H1 (cell line): Measurements from ENCODE around the gene HAUS2. TPM values are rescaled to one million over a fixed set of nuclear protein-coding genes. Genes with fewer than 3 reads are reported as not detected.

Source experiments
- CTCF ChIA-PET: fragments of 300-600 bp; sonication (Branson Sonifier 250); formaldehyde crosslinking; loops from one replicate; lab custom pipeline; 2021; ENCODE audit not compliant: partially characterized antibody; lab: Charles Lee
- POLR2A ChIA-PET: fragments of 300-600 bp; sonication (Branson Sonifier 250); formaldehyde crosslinking; loops from one replicate; lab custom pipeline; 2021; ENCODE audit warnings: inconsistent platforms; ENCODE audit not compliant: partially characterized antibody; lab: Charles Lee
- DNase-seq, 2 experiments: peaks; one replicate each; pipeline versions ENCODE4 v3.0.0 to v3.0.0-alpha.2; 2010 to 2022; ENCODE audit warnings: low spot score in 2 of 2, low read depth in 1 of 2, mixed read lengths in 1 of 2
- FAIRE-seq: peaks from 2 replicates; lab custom pipeline; 2011; peaks lifted over from hg19 to GRCh38; lab: Jason Lieb, UNC
- H2AFZ ChIP-seq: 2 replicates; pipeline ENCODE4 v1.8.1; 2012; ENCODE audit warnings: low read length, inconsistent platforms
- H2AK5ac ChIP-seq: 2 replicates; pipeline ENCODE4 v1.6.1; 2013; ENCODE audit warnings: low read depth, low read length
- H2BK120ac ChIP-seq: replicated peaks from 2 replicates; pipeline ENCODE3; 2013; ENCODE audit warnings: low read depth, low read length, inconsistent platforms
- H2BK12ac ChIP-seq: 2 replicates; pipeline ENCODE4 v1.6.1; 2013; ENCODE audit warnings: low read depth, low read length
- H2BK15ac ChIP-seq: 2 replicates; pipeline ENCODE4 v1.6.1; 2013; ENCODE audit warnings: low read length
- H2BK20ac ChIP-seq: 2 replicates; pipeline ENCODE4 v1.6.1; 2013; ENCODE audit warnings: low read length
- H2BK5ac ChIP-seq: 2 replicates; pipeline ENCODE4 v1.6.1; 2013; ENCODE audit warnings: low read depth, low read length
- H3K14ac ChIP-seq: 2 replicates; pipeline ENCODE4 v1.6.1; 2013; ENCODE audit warnings: inconsistent platforms; ENCODE audit not compliant: insufficient read length
- H3K18ac ChIP-seq: 2 replicates; pipeline ENCODE4 v1.6.1; 2013; ENCODE audit warnings: low read length; ENCODE audit errors: extremely low read depth
- H3K23ac ChIP-seq: 2 replicates; pipeline ENCODE4 v1.6.1; 2013; ENCODE audit warnings: inconsistent platforms; ENCODE audit not compliant: insufficient read length
- H3K23me2 ChIP-seq: 2 replicates; pipeline ENCODE4 v1.6.1; 2013; ENCODE audit warnings: low read depth, low read length
- H3K27ac ChIP-seq: 2 replicates; pipeline ENCODE4 v1.6.1; 2011; ENCODE audit warnings: low read depth, low read length, inconsistent platforms
- H3K27me3 ChIP-seq, 4 experiments: replicated peaks in 1 of 4; 1 replicate in 1 of 4; 2 replicates in 3 of 4; pipeline versions ENCODE4 v1.6.1 to v1.8.1; 2011 to 2013; ENCODE audit warnings: low read length in 3 of 4, mild to moderate bottlenecking in 3 of 4, inconsistent platforms in 2 of 4, mixed read lengths in 2 of 4, moderate library complexity in 1 of 4; ENCODE audit not compliant: control insufficient read depth in 3 of 4, insufficient read depth in 3 of 4; ENCODE audit errors: extremely low read depth in 1 of 4
- H3K36me3 ChIP-seq, 4 experiments: 2 replicates each; pipeline versions ENCODE4 v1.6.1 to v1.8.1; 2011 to 2013; ENCODE audit warnings: mild to moderate bottlenecking in 4 of 4, low read length in 3 of 4, moderate library complexity in 2 of 4, control low read depth in 1 of 4, inconsistent platforms in 1 of 4; ENCODE audit not compliant: insufficient read depth in 4 of 4, control insufficient read depth in 2 of 4
- H3K4ac ChIP-seq: replicated peaks from 2 replicates; pipeline ENCODE3; 2013; ENCODE audit warnings: low read length, low read depth, mixed read lengths, inconsistent platforms; ENCODE audit not compliant: insufficient read length
- H3K4me1 ChIP-seq, 4 experiments: replicated peaks in 1 of 4; 1 replicate in 1 of 4; 2 replicates in 3 of 4; pipeline versions ENCODE4 v1.6.1 to v1.8.1; 2011 to 2013; ENCODE audit warnings: low read length in 3 of 4, inconsistent platforms in 2 of 4, mixed read lengths in 1 of 4; ENCODE audit not compliant: insufficient read depth in 4 of 4, control insufficient read depth in 3 of 4
- H3K4me2 ChIP-seq, 2 experiments: 2 replicates each; pipeline versions ENCODE4 v1.6.1 to v1.8.1; 2011 to 2013; ENCODE audit warnings: low read depth in 2 of 2, low read length in 2 of 2, control low read depth in 1 of 2, inconsistent platforms in 1 of 2, mild to moderate bottlenecking in 1 of 2; ENCODE audit not compliant: insufficient read depth in 1 of 2
- H3K4me3 ChIP-seq, 4 experiments: fragments of 200-600, 300-600 bp in 1 of 4; sonication (generic), shearing (Covaris generic), sonication (Bioruptor Twin) in 1 of 4; 2 replicates each; pipeline versions ENCODE4 v1.5.1 to v1.8.1; 2011 to 2016; ENCODE audit warnings: low read length in 4 of 4, low read depth in 3 of 4, control low read depth in 2 of 4, inconsistent platforms in 2 of 4, mild to moderate bottlenecking in 2 of 4, mixed read lengths in 1 of 4, moderate library complexity in 1 of 4; ENCODE audit not compliant: insufficient read depth in 2 of 4; ENCODE audit errors: extremely low read depth in 1 of 4
- H3K56ac ChIP-seq: replicated peaks from 2 replicates; pipeline ENCODE3; 2013; ENCODE audit warnings: low read depth, mild to moderate bottlenecking, mixed read lengths, low read length, inconsistent platforms; ENCODE audit not compliant: insufficient read length
- H3K79me1 ChIP-seq: 2 replicates; pipeline ENCODE4 v1.6.1; 2013; ENCODE audit warnings: low read depth, low read length, control low read depth
- H3K79me2 ChIP-seq, 2 experiments: 2 replicates each; pipeline versions ENCODE4 v1.6.1 to v1.8.1; 2012 to 2013; ENCODE audit warnings: low read length in 2 of 2, mild to moderate bottlenecking in 2 of 2, inconsistent platforms in 1 of 2; ENCODE audit not compliant: insufficient read depth in 2 of 2, control insufficient read depth in 1 of 2
- H3K9ac ChIP-seq, 4 experiments: replicated peaks in 1 of 4; 1 replicate in 1 of 4; 2 replicates in 3 of 4; pipeline versions ENCODE4 v1.6.1 to v1.8.1; 2011 to 2013; ENCODE audit warnings: low read depth in 3 of 4, low read length in 3 of 4, control low read depth in 2 of 4, mild to moderate bottlenecking in 2 of 4, moderate library complexity in 2 of 4, inconsistent platforms in 1 of 4; ENCODE audit errors: extremely low read depth in 1 of 4
- H3K9me3 ChIP-seq, 2 experiments: 2 replicates each; pipeline versions ENCODE4 v1.6.1 to v1.8.1; 2012 to 2013; ENCODE audit warnings: mild to moderate bottlenecking in 2 of 2, moderate library complexity in 2 of 2, control low read depth in 1 of 2, inconsistent platforms in 1 of 2, low read depth in 1 of 2, low read length in 1 of 2, mixed read lengths in 1 of 2; ENCODE audit not compliant: insufficient read depth in 2 of 2
- H4K20me1 ChIP-seq, 2 experiments: replicated peaks in 1 of 2; 2 replicates each; pipeline versions ENCODE3 to v1.8.1; 2011 to 2013; ENCODE audit warnings: inconsistent platforms in 2 of 2, low read length in 2 of 2, mild to moderate bottlenecking in 1 of 2; ENCODE audit not compliant: insufficient read depth in 2 of 2, control insufficient read depth in 1 of 2
- H4K5ac ChIP-seq: 2 replicates; pipeline ENCODE4 v1.6.1; 2013; ENCODE audit warnings: low read length, low read depth, mixed read lengths, inconsistent platforms; ENCODE audit not compliant: insufficient read length
- H4K8ac ChIP-seq: 2 replicates; pipeline ENCODE4 v1.8.0; 2013; ENCODE audit warnings: mild to moderate bottlenecking, moderate library complexity, low read length, inconsistent platforms; ENCODE audit not compliant: insufficient read depth; ENCODE audit errors: extremely low read depth
- H4K91ac ChIP-seq: replicated peaks from 2 replicates; pipeline ENCODE3; 2013; ENCODE audit warnings: low read length, mixed read lengths, inconsistent platforms; ENCODE audit not compliant: insufficient read length
- KDM1A ChIP-seq: fragments of 200-600, 300-600 bp; sonication (generic); IDR thresholded peaks from 2 replicates; pipeline ENCODE4 v1.7.1; 2016; ENCODE audit warnings: mild to moderate bottlenecking, low read length, borderline replicate concordance
- WGBS, 2 experiments: shearing (Covaris generic) in 1 of 2; methylation state at CpG; one replicate each; pipeline versions ENCODE4 v1.1.6 to v1.1.7; 2013 to 2015; ENCODE audit warnings: low lambda C conversion rate in 2 of 2, mixed read lengths in 2 of 2, inconsistent platforms in 1 of 2, low coverage in 1 of 2, missing lambda C conversion rate in 1 of 2; ENCODE audit not compliant: insufficient replicate concordance in 2 of 2, insufficient coverage in 1 of 2, insufficient read length in 1 of 2; ENCODE audit errors: extremely low coverage in 1 of 2, missing lambda C conversion rate in 1 of 2; 5-methylcytosine and 5-hydroxymethylcytosine counted together
- polyA plus RNA-seq, 7 experiments: library from polyadenylated mRNA; depleted of rRNA in 3 of 7; stranded (reverse) in 5 of 7; unstranded in 2 of 7; fragments of >200 nt in 5 of 7; fragments of 200-250 nt in 2 of 7; gene quantifications; 1 replicate in 5 of 7; 2 replicates in 1 of 7; 4 replicates in 1 of 7; pipeline versions ENCODE4 v1.2.1 to v1.2.3, GENCODE V29; 2011 to 2013; ENCODE audit warnings: missing spikeins in 2 of 7, mixed read lengths in 2 of 7
- total RNA-seq: library from RNA; stranded (reverse); fragmentation: NEBNext Ultra II Directional; extraction: Animal tissue kit (Norgen Biotek cat#: 25700); gene quantifications from 2 replicates; pipeline ENCODE4 v1.2.1, GENCODE V29; 2021
- TF ChIP-seq, protein P1 (sequence below), 3 experiments: IDR thresholded peaks; 1 replicate in 2 of 3; 2 replicates in 1 of 3; pipeline versions ENCODE4 v1.5.1 to v1.6.1; 2011; ENCODE audit warnings: low read length in 3 of 3, mild to moderate bottlenecking in 3 of 3, inconsistent platforms in 2 of 3, low read depth in 1 of 3, moderate library complexity in 1 of 3; ENCODE audit not compliant: insufficient read depth in 1 of 3; ENCODE audit errors: control extremely low read depth in 1 of 3

Gene HAUS2
- total and polyA plus RNA-seq, 2 of the 8 experiments (the other 6 are each of a cell fraction or from before 2014, with no cell fraction given): 12.1 to 33.5 TPM

DNA sequence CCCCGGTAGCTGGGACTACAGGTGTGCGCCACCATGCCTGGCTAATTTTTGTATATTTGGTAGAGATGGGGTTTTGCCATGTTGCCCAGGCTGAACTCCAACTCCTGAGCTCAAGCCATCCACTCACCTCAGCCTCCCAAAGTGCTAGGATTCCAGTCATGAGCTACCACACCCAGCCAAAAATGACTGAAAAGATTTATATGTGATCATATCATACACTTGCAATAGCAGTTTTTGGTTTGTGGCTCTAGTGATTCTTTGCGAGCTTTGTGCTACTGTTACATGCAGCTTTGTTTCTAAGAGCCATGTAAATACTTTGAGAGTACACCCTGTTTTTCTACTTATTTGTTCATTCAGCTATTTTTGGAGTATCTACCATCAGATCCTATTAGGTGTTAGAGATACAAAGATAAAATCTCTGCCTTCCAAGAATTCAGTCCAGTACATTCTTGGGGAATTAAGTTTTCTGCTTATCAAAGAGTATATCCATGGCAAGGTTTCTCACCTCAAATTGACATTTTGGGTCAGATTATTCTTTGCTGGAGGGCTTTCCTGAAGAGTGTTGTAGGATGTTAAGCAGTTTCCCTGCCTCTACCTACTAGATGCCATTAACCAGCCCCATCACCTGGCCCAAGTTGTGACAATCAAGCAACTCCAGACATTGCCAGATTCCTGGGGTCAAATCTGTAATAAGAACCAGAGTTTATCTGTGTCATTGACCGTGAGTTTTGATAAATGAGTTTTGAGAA lies 38.2 kb upstream of the HAUS2 start:
- no peak overlapping the region for H2AFZ ChIP-seq
- no peak overlapping the region for H3K18ac ChIP-seq
- H3K4me3 ChIP-seq: no peak overlapping the region
- no peaks in the 10 kb centered on the region for H3K9me3 ChIP-seq
- no peaks in the 10 kb centered on the region for H3K23me2 ChIP-seq
- TF ChIP-seq KDM1A: no peak
- TF ChIP-seq, protein P1, sequence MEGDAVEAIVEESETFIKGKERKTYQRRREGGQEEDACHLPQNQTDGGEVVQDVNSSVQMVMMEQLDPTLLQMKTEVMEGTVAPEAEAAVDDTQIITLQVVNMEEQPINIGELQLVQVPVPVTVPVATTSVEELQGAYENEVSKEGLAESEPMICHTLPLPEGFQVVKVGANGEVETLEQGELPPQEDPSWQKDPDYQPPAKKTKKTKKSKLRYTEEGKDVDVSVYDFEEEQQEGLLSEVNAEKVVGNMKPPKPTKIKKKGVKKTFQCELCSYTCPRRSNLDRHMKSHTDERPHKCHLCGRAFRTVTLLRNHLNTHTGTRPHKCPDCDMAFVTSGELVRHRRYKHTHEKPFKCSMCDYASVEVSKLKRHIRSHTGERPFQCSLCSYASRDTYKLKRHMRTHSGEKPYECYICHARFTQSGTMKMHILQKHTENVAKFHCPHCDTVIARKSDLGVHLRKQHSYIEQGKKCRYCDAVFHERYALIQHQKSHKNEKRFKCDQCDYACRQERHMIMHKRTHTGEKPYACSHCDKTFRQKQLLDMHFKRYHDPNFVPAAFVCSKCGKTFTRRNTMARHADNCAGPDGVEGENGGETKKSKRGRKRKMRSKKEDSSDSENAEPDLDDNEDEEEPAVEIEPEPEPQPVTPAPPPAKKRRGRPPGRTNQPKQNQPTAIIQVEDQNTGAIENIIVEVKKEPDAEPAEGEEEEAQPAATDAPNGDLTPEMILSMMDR (IDR thresholded peaks at IDR 0.05; ENCODE audit: control extremely low read depth in 1 of 3, insufficient read depth in 1 of 3, low read depth in 1 of 3, low read length in 3 of 3): no peak
- TF ChIP-seq, all 59 proteins: peak for 0
- no peak overlapping the region for H4K91ac ChIP-seq
- H3K36me3 ChIP-seq: peaks cover 0 to 15% (median 3%) of the 10 kb centered on the region in 4 experiments; a peak in 5 of 8 replicates
- H2BK120ac ChIP-seq: no peak overlapping the region
- no peak overlapping the region for H4K8ac ChIP-seq
- no peak for DNase-seq
- H3K4me2 ChIP-seq: no peak overlapping the region
- H3K56ac ChIP-seq: no peak overlapping the region
- H3K27me3 ChIP-seq: no peaks in the 10 kb centered on the region
- CTCF ChIA-PET: interaction anchor here (0.6 to 0.9 kb wide), 2 partner anchors 97 to 130 kb away, joined by 4 to 6 read pairs; no protein-coding TSS in a partner anchor
- WGBS, 2 experiments: 86% methylated on average over 4 of the region's 4 CpGs; no CpG with 5 or more reads in 1 of the 2 experiments
- H3K4me1 ChIP-seq: no peaks in the 10 kb centered on the region
- H3K9ac ChIP-seq: no peak overlapping the region
- H4K20me1 ChIP-seq: peaks cover 0 to 2% of the 10 kb centered on the region in 2 experiments
- H2BK15ac ChIP-seq: no peak overlapping the region
- peaks cover 5% of the 10 kb centered on the region for H3K79me1 ChIP-seq
- no peak overlapping the region for H3K27ac ChIP-seq
- H3K23ac ChIP-seq: no peak overlapping the region
- FAIRE-seq: no peak
- no peak overlapping the region for H2BK20ac ChIP-seq
- peaks cover 0 to 13% of the 10 kb centered on the region in 2 experiments; a peak in 1 of 4 replicates for H3K79me2 ChIP-seq
- no peak overlapping the region for H2BK12ac ChIP-seq
- H3K14ac ChIP-seq: no peak overlapping the region
- H3K4ac ChIP-seq: no peak overlapping the region
- no peak overlapping the region for H2BK5ac ChIP-seq
- H4K5ac ChIP-seq: no peak overlapping the region
- POLR2A ChIA-PET: interaction anchor here (0.9 to 1.8 kb wide), 3 partner anchors 9 to 36 kb away, joined by 3 to 4 read pairs (median 3); no protein-coding TSS in a partner anchor
- H2AK5ac ChIP-seq: no peak overlapping the region
